Measurements from ENCODE around the gene CDH11. TPM values are rescaled to one million over a fixed set of nuclear protein-coding genes. Genes with fewer than 3 reads are reported as not detected.

Gene CDH11
- total and polyA plus RNA-seq, 10 of the 15 experiments (the other 5 are each of a cell fraction or from before 2014, with no cell fraction given) = 0.31 to 9.7 (median 0.87) TPM

DNA sequence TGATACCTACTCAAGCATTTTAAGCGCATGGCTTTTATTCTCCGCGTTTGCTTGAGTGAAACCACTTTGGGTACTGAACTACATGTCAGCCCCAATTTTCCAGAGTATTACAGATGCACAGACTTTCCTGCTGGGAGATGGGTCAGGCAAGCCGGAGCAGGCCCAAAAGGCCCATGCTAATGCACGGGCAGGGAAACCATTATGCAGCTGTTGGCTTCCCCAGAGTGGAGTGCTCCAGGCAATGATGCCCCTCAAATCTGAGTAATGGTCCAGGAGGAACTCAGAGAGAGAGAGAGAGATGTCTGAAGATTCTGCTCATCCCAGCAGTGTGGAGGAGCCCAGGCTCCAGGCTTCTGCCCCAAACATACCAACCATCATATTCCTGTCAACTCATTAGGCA lies 80.2 kb downstream of the CDH11 start:
- CTCF ChIA-PET = no interaction called here
- SMC1A ChIA-PET (ENCODE audit: uncharacterized antibody, unreplicated experiment) = no interaction called here
- Histone ChIP-seq H3K9ac (ENCODE audit: control insufficient read depth, insufficient read depth, low read length) (no peak overlapping the region), H3K79me2 (ENCODE audit: control insufficient read depth, insufficient read depth, low read length) (no peaks in the 10 kb centered on the region), H2AFZ (ENCODE audit: control insufficient read depth, low read depth, low read length) (no peak overlapping the region), H3K4me3 (no peak overlapping the region), H3K36me3 (ENCODE audit: control insufficient read depth in 2 of 2, insufficient read depth in 2 of 2, low read length in 1 of 2) (no peaks in the 10 kb centered on the region), H3K27ac (ENCODE audit: control insufficient read depth, insufficient read depth) (no peak overlapping the region), H3K4me2 (ENCODE audit: control insufficient read depth, insufficient read depth) (no peak overlapping the region), H3K27me3 (replicated peaks in 1 of 2; ENCODE audit: control insufficient read depth in 2 of 2, insufficient read depth in 2 of 2, low read length in 1 of 2) (no peaks in the 10 kb centered on the region), H4K20me1 (ENCODE audit: control insufficient read depth, insufficient read depth) (no peaks in the 10 kb centered on the region), H3K9me3 (replicated peaks; ENCODE audit: control insufficient read depth, insufficient read depth, low read length) (no peaks in the 10 kb centered on the region), H3K4me1 (ENCODE audit: control insufficient read depth, insufficient read depth, low read length) (no peaks in the 10 kb centered on the region)
- in situ Hi-C loops (cut with MboI) (no loop called here), intact Hi-C loops (cut with micrococcal nuclease; ENCODE audit: unreplicated experiment) (no loop called here)
- RAD21 ChIA-PET (ENCODE audit: unreplicated experiment) = no interaction called here
- FAIRE-seq (no peak), ATAC-seq (no peak), DNase-seq (ENCODE audit: low read depth, low spot score) (no peak)
- 64% methylated on average over 5 of the region's 5 CpGs for WGBS (ENCODE audit: insufficient coverage, insufficient replicate concordance, low lambda C conversion rate, missing lambda C conversion rate)
- TF ChIP-seq, protein P1, sequence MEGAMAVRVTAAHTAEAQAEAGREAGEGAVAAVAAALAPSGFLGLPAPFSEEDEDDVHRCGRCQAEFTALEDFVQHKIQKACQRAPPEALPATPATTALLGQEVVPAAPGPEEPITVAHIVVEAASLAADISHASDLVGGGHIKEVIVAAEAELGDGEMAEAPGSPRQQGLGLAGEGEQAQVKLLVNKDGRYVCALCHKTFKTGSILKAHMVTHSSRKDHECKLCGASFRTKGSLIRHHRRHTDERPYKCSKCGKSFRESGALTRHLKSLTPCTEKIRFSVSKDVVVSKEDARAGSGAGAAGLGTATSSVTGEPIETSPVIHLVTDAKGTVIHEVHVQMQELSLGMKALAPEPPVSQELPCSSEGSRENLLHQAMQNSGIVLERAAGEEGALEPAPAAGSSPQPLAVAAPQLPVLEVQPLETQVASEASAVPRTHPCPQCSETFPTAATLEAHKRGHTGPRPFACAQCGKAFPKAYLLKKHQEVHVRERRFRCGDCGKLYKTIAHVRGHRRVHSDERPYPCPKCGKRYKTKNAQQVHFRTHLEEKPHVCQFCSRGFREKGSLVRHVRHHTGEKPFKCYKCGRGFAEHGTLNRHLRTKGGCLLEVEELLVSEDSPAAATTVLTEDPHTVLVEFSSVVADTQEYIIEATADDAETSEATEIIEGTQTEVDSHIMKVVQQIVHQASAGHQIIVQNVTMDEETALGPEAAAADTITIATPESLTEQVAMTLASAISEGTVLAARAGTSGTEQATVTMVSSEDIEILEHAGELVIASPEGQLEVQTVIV (IDR thresholded peaks at IDR 0.05; ENCODE audit: borderline replicate concordance, partially characterized antibody) = no peak
- no peak for TF ChIP-seq RCOR1 (conservative IDR thresholded peaks at IDR 0.05; ENCODE audit: low read depth, low read length)
- no peak for TF ChIP-seq RELA (IDR thresholded peaks at IDR 0.05; ENCODE audit: borderline replicate concordance, partially characterized antibody)
- no peak for TF ChIP-seq HDAC2 (IDR thresholded peaks at IDR 0.05)
- no peak for TF ChIP-seq SPI1 (IDR thresholded peaks at IDR 0.05; ENCODE audit: borderline replicate concordance, insufficient read depth, low read depth, low read length)
- no peak for TF ChIP-seq SMAD5 (IDR thresholded peaks at IDR 0.05; ENCODE audit: low read depth)
- TF ChIP-seq, protein P2, sequence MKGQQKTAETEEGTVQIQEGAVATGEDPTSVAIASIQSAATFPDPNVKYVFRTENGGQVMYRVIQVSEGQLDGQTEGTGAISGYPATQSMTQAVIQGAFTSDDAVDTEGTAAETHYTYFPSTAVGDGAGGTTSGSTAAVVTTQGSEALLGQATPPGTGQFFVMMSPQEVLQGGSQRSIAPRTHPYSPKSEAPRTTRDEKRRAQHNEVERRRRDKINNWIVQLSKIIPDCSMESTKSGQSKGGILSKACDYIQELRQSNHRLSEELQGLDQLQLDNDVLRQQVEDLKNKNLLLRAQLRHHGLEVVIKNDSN (IDR thresholded peaks at IDR 0.05; ENCODE audit: borderline replicate concordance, extremely low read length, insufficient read depth, low read depth, low read length) = no peak
- no peak for TF ChIP-seq RBBP5 (conservative IDR thresholded peaks at IDR 0.05)
- no peak for TF ChIP-seq KLF5 (IDR thresholded peaks at IDR 0.05; ENCODE audit: partially characterized antibody)
- TF ChIP-seq, protein P3, sequence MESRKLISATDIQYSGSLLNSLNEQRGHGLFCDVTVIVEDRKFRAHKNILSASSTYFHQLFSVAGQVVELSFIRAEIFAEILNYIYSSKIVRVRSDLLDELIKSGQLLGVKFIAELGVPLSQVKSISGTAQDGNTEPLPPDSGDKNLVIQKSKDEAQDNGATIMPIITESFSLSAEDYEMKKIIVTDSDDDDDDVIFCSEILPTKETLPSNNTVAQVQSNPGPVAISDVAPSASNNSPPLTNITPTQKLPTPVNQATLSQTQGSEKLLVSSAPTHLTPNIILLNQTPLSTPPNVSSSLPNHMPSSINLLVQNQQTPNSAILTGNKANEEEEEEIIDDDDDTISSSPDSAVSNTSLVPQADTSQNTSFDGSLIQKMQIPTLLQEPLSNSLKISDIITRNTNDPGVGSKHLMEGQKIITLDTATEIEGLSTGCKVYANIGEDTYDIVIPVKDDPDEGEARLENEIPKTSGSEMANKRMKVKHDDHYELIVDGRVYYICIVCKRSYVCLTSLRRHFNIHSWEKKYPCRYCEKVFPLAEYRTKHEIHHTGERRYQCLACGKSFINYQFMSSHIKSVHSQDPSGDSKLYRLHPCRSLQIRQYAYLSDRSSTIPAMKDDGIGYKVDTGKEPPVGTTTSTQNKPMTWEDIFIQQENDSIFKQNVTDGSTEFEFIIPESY (IDR thresholded peaks at IDR 0.05) = no peak
- TF ChIP-seq TCF12 (IDR thresholded peaks at IDR 0.05; ENCODE audit: low read depth, low read length) = no peak
- POLR2A ChIA-PET = no interaction called here
- no TSS peak for BruUV-seq (replicated peaks)

Data from GM12878 (cell line).